HAP-1 (cell line): ENCODE results near the gene SAMD1.
"Not testable (repeated sequence)": the region's sequence is repeated elsewhere in the genome, so short reads cannot be mapped to it uniquely, and the experiment has no call there.

Source experiments
- DNase-seq, 2 experiments: peaks; one replicate each; pipeline ENCODE4 v3.0.0-alpha.2; 2016 to 2020; ENCODE audit warnings: low spot score in 2 of 2
- H3K27me3 ChIP-seq: fragments of 250-450 bp; sonication (Bioruptor Pico); 2 replicates; pipeline ENCODE4 v1.5.1; 2020; ENCODE audit warnings: low read depth, mild to moderate bottlenecking, moderate library complexity
- H3K36me3 ChIP-seq: fragments of 250-450 bp; sonication (Bioruptor Pico); replicated peaks from 2 replicates; pipeline ENCODE4 v1.5.1; 2020; ENCODE audit warnings: mild to moderate bottlenecking
- H3K4me1 ChIP-seq: fragments of 250-450 bp; sonication (Bioruptor Pico); 2 replicates; pipeline ENCODE4 v1.5.1; 2020; ENCODE audit warnings: mild to moderate bottlenecking
- H3K4me3 ChIP-seq: fragments of 250-450 bp; sonication (Bioruptor Pico); 2 replicates; pipeline ENCODE4 v1.5.1; 2020; ENCODE audit warnings: mild to moderate bottlenecking, moderate library complexity
- H3K9me3 ChIP-seq: fragments of 250-450 bp; sonication (Bioruptor Pico); 2 replicates; pipeline ENCODE4 v1.5.1; 2020; ENCODE audit warnings: mild to moderate bottlenecking, moderate library complexity
- in situ Hi-C: fragments of 300-500 bp; cut with MboI; formaldehyde crosslinking; loops from 3 replicates; pipeline ENCODE4 v1.14.3; 2020; ENCODE audit warnings: low sequenced_read_pairs, inconsistent platforms, mixed read lengths

Gene SAMD1

DNA sequence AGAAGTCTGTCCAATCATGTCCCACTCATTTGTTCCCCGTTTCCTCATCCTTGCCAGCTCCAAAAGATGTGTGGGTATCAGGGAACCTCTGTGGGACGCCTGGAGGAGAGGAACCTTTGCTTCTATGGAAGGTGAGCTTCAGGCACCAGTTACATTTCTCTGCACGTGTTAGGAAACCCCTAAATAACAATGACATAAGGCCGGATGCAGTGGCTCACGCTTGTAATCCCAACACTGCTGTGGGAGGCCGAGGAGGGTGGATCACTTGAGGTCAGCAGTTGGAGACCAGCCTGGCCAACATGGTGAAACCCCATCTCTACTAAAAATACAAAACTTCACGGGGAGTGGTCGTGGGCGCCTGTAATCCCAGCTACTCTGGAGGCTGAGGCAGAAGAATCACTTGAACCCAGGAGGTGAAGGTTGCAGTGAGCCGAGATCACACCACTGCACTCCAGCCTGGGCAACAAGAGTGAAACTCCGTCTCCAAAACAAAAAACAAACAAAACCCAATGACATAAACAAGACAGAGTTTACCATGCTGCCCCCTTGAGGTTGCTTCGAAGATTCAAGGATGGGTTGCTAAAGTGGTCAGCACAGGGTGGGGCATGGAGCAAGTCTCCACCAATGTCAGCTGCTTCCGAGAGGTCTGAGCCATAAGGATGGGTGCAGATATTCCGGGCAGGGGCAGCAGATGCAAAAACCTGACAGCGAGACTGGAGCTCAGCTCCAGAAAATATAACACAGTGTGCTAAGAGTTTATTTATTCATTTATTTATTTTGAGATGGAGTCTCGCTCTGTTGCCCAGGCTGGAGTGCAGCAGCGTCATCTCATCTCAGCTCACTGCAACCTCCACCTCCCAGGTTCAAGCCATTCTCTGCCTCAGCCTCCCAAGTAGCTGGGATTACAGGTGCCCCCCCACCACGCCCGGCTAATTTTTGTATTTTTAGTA is 47.6 kb downstream of the SAMD1 start:
- H3K27me3 ChIP-seq, in situ Hi-C loops, H3K4me3 ChIP-seq, H3K4me1 ChIP-seq, H3K9me3 ChIP-seq, H3K36me3 ChIP-seq: not testable (repeated sequence)
- peak; percentile 33 to 71 for DNase-seq

DNA sequence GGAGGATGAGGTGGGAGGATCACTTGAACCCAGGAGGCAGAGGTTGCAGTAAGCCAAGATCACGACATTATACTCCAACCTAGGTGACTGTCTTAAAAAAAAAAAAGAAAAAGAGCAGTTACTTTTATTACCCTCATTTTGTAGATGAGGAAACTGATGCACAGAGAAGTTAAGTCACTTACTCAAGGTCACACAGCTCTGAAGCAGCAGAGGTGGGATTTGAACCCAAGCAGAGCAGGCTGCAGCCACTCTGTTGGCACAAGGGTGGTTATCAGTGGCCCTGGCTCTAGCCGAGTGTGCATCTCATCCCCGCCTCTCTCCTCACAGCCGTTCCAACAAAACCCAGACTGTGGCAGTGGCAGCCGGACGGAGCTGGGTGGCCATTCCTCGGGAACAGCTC is 51.4 kb downstream of the SAMD1 start:
- Histone ChIP-seq H3K27me3 (no peaks in the 10 kb centered on the region), H3K36me3 (no peaks in the 10 kb centered on the region; the same call in 1 of the 2 replicates), H3K4me1 (no peaks in the 10 kb centered on the region), H3K4me3 (no peak overlapping the region), H3K9me3 (no peaks in the 10 kb centered on the region)
- no peak for DNase-seq
- in situ Hi-C loops, result no loop called here
